HepG2 (cell line): ENCODE data around the gene RTCA. TPM values are rescaled to one million over a fixed set of nuclear protein-coding genes. Genes with fewer than 3 reads are reported as not detected.
A peak's percentile ranks its signal among the peaks of the same experiment; 100 is the strongest.

ENCODE experiments used
- DMAP1 ChIP-seq: IDR thresholded peaks from 2 replicates; pipeline ENCODE4 v1.6.1; 2016
- FOSL1 ChIP-seq: sonication (generic); formaldehyde crosslinking; IDR thresholded peaks from 2 replicates; pipeline ENCODE4 v1.9.0; 2021; ENCODE audit warnings: missing genetic modification reagents, borderline replicate concordance
- FOSL2 ChIP-seq: sonication (generic); formaldehyde crosslinking; IDR thresholded peaks from 2 replicates; pipeline ENCODE4 v1.4.0; 2020; ENCODE audit warnings: missing genetic modification reagents
- FOXO1 ChIP-seq: sonication (generic); formaldehyde crosslinking; IDR thresholded peaks from 2 replicates; pipeline ENCODE4 v1.4.0; 2020; ENCODE audit warnings: missing genetic modification reagents
- LCORL ChIP-seq, 2 experiments: fragments of 450-650 bp in 1 of 2; sonication (generic) in 1 of 2; formaldehyde crosslinking in 1 of 2; IDR thresholded peaks; 2 replicates each; pipeline versions ENCODE4 v1.5.0 to v1.6.1; 2017 to 2020; ENCODE audit warnings: antibody characterized with exemption in 1 of 2, missing genetic modification reagents in 1 of 2
- NBN ChIP-seq: fragments of 450-650 bp; conservative IDR thresholded peaks from 2 replicates; pipeline ENCODE4 v1.6.1; 2017
- NCOA1 ChIP-seq: sonication (generic); formaldehyde crosslinking; IDR thresholded peaks from 2 replicates; pipeline ENCODE4 v1.9.0; 2021; ENCODE audit warnings: missing genetic modification reagents
- NFKB2 ChIP-seq: sonication (generic); formaldehyde crosslinking; IDR thresholded peaks from 2 replicates; pipeline ENCODE4 v1.4.0; 2020; ENCODE audit warnings: missing genetic modification reagents, borderline replicate concordance
- NFKBIZ ChIP-seq: IDR thresholded peaks from 2 replicates; pipeline ENCODE4 v1.6.1; 2018; ENCODE audit warnings: missing genetic modification reagents, missing compliant biosample characterization
- PHB2 ChIP-seq: fragments of 450-650 bp; IDR thresholded peaks from 2 replicates; pipeline ENCODE4 v1.6.1; 2018; ENCODE audit not compliant: partially characterized antibody
- REL ChIP-seq: sonication (generic); formaldehyde crosslinking; conservative IDR thresholded peaks from 2 replicates; pipeline ENCODE4 v1.8.0; 2022; ENCODE audit warnings: mild to moderate bottlenecking, missing genetic modification reagents, moderate library complexity
- SNRNP70 ChIP-seq: fragments of 200-400 bp; formaldehyde crosslinking; IDR thresholded peaks from 2 replicates; pipeline ENCODE4 v1.6.1; 2017; ENCODE audit warnings: mild to moderate bottlenecking, low read depth, low read length, moderate library complexity
- TBP ChIP-seq: sonication (generic); formaldehyde crosslinking; IDR thresholded peaks from 2 replicates; pipeline ENCODE4 v1.5.0; 2020; ENCODE audit warnings: missing genetic modification reagents
- YEATS2 ChIP-seq: sonication (generic); formaldehyde crosslinking; IDR thresholded peaks from 2 replicates; pipeline ENCODE4 v1.4.0; 2020; ENCODE audit warnings: missing genetic modification reagents, borderline replicate concordance
- ZFYVE20 ChIP-seq: sonication (generic); formaldehyde crosslinking; IDR thresholded peaks from 2 replicates; pipeline ENCODE4 v1.8.0; 2023; ENCODE audit warnings: low read depth, mild to moderate bottlenecking, moderate library complexity, missing genetic modification reagents, borderline replicate concordance
- ZIK1 ChIP-seq: sonication (generic); formaldehyde crosslinking; IDR thresholded peaks from 2 replicates; pipeline ENCODE4 v1.5.0; 2020; ENCODE audit warnings: mild to moderate bottlenecking, low read depth, missing genetic modification reagents, borderline replicate concordance
- ZMYM3 ChIP-seq: sonication (generic); formaldehyde crosslinking; IDR thresholded peaks from 2 replicates; pipeline ENCODE4 v1.5.1; 2020; ENCODE audit warnings: mild to moderate bottlenecking, missing genetic modification reagents
- ZNF382 ChIP-seq: sonication (generic); formaldehyde crosslinking; IDR thresholded peaks from 2 replicates; pipeline ENCODE4 v1.5.0; 2020; ENCODE audit warnings: missing genetic modification reagents, mild to moderate bottlenecking, borderline replicate concordance
- ZNF441 ChIP-seq: sonication (generic); formaldehyde crosslinking; IDR thresholded peaks from 2 replicates; pipeline ENCODE4 v1.7.0; 2021; ENCODE audit warnings: missing genetic modification reagents, borderline replicate concordance
- ZNF446 ChIP-seq: sonication (generic); formaldehyde crosslinking; IDR thresholded peaks from 2 replicates; pipeline ENCODE4 v1.5.0; 2020; ENCODE audit warnings: mild to moderate bottlenecking, missing genetic modification reagents
- ZNF557 ChIP-seq: sonication (generic); formaldehyde crosslinking; IDR thresholded peaks from 2 replicates; pipeline ENCODE4 v1.4.0; 2020; ENCODE audit warnings: missing genetic modification reagents
- ZNF563 ChIP-seq: sonication (generic); formaldehyde crosslinking; IDR thresholded peaks from 2 replicates; pipeline ENCODE4 v1.8.0; 2022; ENCODE audit warnings: mild to moderate bottlenecking, moderate library complexity, missing genetic modification reagents
- ZNF629 ChIP-seq: sonication (generic); formaldehyde crosslinking; conservative IDR thresholded peaks from 2 replicates; pipeline ENCODE4 v1.5.0; 2020; ENCODE audit warnings: missing genetic modification reagents
- ZNF777 ChIP-seq: sonication (generic); formaldehyde crosslinking; IDR thresholded peaks from 2 replicates; pipeline ENCODE4 v1.4.0; 2020; ENCODE audit warnings: missing genetic modification reagents
- polyA plus RNA-seq, 8 experiments: library from polyadenylated mRNA; depleted of rRNA in 3 of 8; stranded (reverse) in 7 of 8; unstranded in 1 of 8; fragments of >200 nt; fragmentation: Illumina TruSeq in 4 of 8; extraction: Trizol in 4 of 8; gene quantifications; 2 replicates each; pipeline versions ENCODE4 v1.2.1 to v1.2.3, GENCODE V29; 2011 to 2016; ENCODE audit warnings: low read depth in 4 of 8, missing spikeins in 1 of 8, mixed read lengths in 1 of 8; ENCODE audit not compliant: insufficient read depth in 1 of 8
- total RNA-seq, 5 experiments: library from RNA; depleted of rRNA; stranded (reverse); fragments of >200 nt; fragmentation: Illumina TruSeq; extraction: Trizol; gene quantifications; 2 replicates each; pipeline ENCODE4 v1.2.3, GENCODE V29; 2016; ENCODE audit warnings: low read depth in 1 of 5
- TF ChIP-seq, protein P1 (sequence below): sonication (generic); formaldehyde crosslinking; IDR thresholded peaks from 2 replicates; pipeline ENCODE4 v1.8.1; 2023; ENCODE audit warnings: mild to moderate bottlenecking, missing genetic modification reagents
- TF ChIP-seq, protein P2 (sequence below): sonication (generic); formaldehyde crosslinking; IDR thresholded peaks from 2 replicates; pipeline ENCODE4 v1.5.1; 2020; ENCODE audit warnings: missing genetic modification reagents, mild to moderate bottlenecking, borderline replicate concordance
- TF ChIP-seq, protein P3 (sequence below): IDR thresholded peaks from 2 replicates; pipeline ENCODE4 v1.6.1; 2016
- TF ChIP-seq, protein P4 (sequence below): IDR thresholded peaks from 2 replicates; pipeline ENCODE4 v1.6.1; 2012; ENCODE audit warnings: inconsistent platforms

The RTCA gene
- total and polyA plus RNA-seq, 2 of the 13 experiments (the other 11 are each of a cell fraction or from before 2014, with no cell fraction given) = 22.7 to 31.0 TPM

DNA sequence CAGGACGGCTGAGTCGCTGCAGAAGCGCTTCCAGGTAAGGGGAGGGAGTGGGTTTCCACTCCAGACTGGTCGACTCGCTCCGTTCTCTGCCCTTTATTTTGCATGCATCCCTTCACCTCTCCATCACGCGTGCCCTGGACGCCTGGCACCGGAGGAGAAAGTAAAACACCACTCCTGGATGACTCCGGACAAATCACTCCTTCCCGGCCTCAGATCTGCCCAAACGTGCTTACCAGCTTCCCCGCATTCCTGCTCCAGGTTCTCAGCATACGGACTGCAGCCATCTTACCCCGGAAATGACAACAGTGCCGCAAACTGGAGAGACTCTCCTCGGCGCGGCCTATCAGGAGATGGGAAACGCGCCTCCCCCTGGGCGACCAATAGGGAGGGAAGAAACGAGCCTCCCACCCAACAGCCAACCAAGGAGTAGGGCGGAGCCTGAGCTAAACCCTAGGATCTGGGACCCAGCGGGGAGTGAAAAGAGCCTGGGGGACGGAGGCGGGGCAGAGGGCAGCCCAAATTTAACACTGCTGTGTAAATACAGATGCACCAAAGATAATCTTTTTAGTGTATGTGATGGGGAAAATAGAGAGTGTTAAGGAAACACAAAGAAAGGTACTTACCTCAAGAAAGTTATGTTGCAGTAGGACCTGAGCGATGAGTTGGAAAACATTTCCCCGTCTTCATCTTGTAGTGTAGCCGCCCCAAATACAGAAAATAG lies 16.3 kb upstream of the RTCA start, which contains the start of gene DBT (continued):
- TF ChIP-seq, protein P1, sequence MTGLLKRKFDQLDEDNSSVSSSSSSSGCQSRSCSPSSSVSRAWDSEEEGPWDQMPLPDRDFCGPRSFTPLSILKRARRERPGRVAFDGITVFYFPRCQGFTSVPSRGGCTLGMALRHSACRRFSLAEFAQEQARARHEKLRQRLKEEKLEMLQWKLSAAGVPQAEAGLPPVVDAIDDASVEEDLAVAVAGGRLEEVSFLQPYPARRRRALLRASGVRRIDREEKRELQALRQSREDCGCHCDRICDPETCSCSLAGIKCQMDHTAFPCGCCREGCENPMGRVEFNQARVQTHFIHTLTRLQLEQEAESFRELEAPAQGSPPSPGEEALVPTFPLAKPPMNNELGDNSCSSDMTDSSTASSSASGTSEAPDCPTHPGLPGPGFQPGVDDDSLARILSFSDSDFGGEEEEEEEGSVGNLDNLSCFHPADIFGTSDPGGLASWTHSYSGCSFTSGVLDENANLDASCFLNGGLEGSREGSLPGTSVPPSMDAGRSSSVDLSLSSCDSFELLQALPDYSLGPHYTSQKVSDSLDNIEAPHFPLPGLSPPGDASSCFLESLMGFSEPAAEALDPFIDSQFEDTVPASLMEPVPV = 0 out of 2 replicates have a peak, but pooled peaks have one; percentile 58
- TF ChIP-seq FOSL1 (CRISPR knock-in tag) = no peak
- TF ChIP-seq ZNF629 (CRISPR knock-in tag) = no peak
- TF ChIP-seq ZFYVE20 = no peak
- TF ChIP-seq LCORL (IDR thresholded peaks at IDR 0.05) = no peak
- peak; percentile 89 for TF ChIP-seq LCORL (CRISPR knock-in tag; IDR thresholded peaks at IDR 0.05)
- no peak for TF ChIP-seq PHB2
- TF ChIP-seq DMAP1 (CRISPR knock-in tag) = peak; percentile 83
- TF ChIP-seq ZNF557 (CRISPR knock-in tag) = 0 out of 2 replicates have a peak, but pooled peaks have one; percentile 29
- TF ChIP-seq ZNF563 (CRISPR knock-in tag) = no peak
- no peak; the same call in 1 of the 2 replicates for TF ChIP-seq ZNF777 (CRISPR knock-in tag)
- TF ChIP-seq, protein P2, sequence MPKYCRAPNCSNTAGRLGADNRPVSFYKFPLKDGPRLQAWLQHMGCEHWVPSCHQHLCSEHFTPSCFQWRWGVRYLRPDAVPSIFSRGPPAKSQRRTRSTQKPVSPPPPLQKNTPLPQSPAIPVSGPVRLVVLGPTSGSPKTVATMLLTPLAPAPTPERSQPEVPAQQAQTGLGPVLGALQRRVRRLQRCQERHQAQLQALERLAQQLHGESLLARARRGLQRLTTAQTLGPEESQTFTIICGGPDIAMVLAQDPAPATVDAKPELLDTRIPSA (CRISPR knock-in tag) = no peak
- TF ChIP-seq, protein P3, sequence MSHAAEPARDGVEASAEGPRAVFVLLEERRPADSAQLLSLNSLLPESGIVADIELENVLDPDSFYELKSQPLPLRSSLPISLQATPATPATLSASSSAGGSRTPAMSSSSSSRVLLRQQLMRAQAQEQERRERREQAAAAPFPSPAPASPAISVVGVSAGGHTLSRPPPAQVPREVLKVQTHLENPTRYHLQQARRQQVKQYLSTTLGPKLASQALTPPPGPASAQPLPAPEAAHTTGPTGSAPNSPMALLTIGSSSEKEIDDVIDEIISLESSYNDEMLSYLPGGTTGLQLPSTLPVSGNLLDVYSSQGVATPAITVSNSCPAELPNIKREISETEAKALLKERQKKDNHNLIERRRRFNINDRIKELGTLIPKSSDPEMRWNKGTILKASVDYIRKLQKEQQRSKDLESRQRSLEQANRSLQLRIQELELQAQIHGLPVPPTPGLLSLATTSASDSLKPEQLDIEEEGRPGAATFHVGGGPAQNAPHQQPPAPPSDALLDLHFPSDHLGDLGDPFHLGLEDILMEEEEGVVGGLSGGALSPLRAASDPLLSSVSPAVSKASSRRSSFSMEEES (CRISPR knock-in tag) = peak; percentile 66; the same call in 1 of the 2 replicates
- peak; percentile 65; the same call in 1 of the 2 replicates for TF ChIP-seq ZNF441 (CRISPR knock-in tag)
- TF ChIP-seq, protein P4, sequence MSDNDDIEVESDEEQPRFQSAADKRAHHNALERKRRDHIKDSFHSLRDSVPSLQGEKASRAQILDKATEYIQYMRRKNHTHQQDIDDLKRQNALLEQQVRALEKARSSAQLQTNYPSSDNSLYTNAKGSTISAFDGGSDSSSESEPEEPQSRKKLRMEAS = peak; percentile 65
- TF ChIP-seq FOSL2 (CRISPR knock-in tag) = peak; percentile 42; the same call in 1 of the 2 replicates
- TF ChIP-seq FOXO1 (CRISPR knock-in tag) = peak; percentile 28; the same call in 1 of the 2 replicates
- no peak for TF ChIP-seq NCOA1 (CRISPR knock-in tag)
- no peak for TF ChIP-seq SNRNP70
- no peak for TF ChIP-seq ZIK1
- peak; percentile 63; the same call in 1 of the 2 replicates for TF ChIP-seq NFKB2
- TF ChIP-seq ZNF446 = no peak
- TF ChIP-seq TBP = no peak
- no peak for TF ChIP-seq ZNF382
- TF ChIP-seq ZMYM3 (CRISPR knock-in tag) = peak; percentile 37; the same call in 1 of the 2 replicates
- no peak for TF ChIP-seq NFKBIZ (CRISPR knock-in tag)
- no peak for TF ChIP-seq NBN
- no peak for TF ChIP-seq REL (CRISPR knock-in tag)
- peak; percentile 71; the same call in 1 of the 2 replicates for TF ChIP-seq YEATS2 (CRISPR knock-in tag)
